LNCAP (cell line): Measurements from ENCODE around the gene CTAG1B.
"Not testable (repeated sequence)": the region's sequence is repeated elsewhere in the genome, so short reads cannot be mapped to it uniquely, and the experiment has no call there.

Source experiments
- TF ChIP-seq, protein P1 (sequence below): fragments of 450-650 bp; IDR thresholded peaks from 2 replicates; pipeline ENCODE4 v1.5.1; 2017; ENCODE audit warnings: mild to moderate bottlenecking

The CTAG1B gene

DNA sequence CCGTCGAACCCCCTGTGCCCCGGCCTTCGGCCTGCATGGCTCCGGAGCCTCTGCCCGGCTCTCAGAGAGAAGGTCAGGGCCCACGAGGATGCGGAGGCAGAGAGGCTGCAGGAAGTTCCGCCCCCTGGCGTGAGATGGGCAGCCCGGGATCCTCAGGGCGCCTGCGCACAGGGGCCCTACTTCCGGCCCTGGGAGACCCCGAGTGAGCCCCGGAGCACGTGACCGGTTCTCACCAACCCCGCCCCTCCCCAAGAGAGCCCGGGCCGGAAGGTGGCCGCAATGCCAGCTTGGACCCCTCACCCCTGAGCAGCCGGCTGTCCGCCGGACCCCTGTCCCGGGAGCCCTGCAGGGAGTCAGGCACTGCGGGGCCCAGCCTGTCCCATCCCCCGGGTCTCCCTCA, at the start of gene CTAG1B:
Gene CTAG1B (minus strand): TSS at position 101 of the 400 bp plus-strand sequence. CDS start 64 bp downstream, at position 37.
- TF ChIP-seq, protein P1, sequence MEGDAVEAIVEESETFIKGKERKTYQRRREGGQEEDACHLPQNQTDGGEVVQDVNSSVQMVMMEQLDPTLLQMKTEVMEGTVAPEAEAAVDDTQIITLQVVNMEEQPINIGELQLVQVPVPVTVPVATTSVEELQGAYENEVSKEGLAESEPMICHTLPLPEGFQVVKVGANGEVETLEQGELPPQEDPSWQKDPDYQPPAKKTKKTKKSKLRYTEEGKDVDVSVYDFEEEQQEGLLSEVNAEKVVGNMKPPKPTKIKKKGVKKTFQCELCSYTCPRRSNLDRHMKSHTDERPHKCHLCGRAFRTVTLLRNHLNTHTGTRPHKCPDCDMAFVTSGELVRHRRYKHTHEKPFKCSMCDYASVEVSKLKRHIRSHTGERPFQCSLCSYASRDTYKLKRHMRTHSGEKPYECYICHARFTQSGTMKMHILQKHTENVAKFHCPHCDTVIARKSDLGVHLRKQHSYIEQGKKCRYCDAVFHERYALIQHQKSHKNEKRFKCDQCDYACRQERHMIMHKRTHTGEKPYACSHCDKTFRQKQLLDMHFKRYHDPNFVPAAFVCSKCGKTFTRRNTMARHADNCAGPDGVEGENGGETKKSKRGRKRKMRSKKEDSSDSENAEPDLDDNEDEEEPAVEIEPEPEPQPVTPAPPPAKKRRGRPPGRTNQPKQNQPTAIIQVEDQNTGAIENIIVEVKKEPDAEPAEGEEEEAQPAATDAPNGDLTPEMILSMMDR: not testable (repeated sequence)

DNA sequence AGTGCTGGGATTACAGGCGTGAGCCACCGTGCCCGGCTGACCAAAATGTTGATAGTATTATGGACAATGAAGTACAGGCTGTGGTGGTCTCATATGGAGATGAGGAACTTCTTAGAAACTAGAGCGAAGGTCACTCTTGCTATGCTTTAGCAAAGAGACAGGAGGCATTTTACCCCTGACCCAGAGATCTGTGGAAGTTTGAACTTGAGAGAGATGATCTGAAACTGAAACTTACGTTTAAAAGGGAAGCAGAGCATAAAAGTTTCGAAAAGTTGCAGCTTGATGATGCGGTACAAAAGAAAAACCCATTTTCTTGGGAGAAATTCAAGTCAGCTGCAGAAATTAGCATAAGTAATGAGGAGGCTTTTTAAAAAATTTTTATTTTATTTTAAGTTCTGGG, 42.8 kb upstream of the CTAG1B start:
- TF ChIP-seq, protein P1: no peak

DNA sequence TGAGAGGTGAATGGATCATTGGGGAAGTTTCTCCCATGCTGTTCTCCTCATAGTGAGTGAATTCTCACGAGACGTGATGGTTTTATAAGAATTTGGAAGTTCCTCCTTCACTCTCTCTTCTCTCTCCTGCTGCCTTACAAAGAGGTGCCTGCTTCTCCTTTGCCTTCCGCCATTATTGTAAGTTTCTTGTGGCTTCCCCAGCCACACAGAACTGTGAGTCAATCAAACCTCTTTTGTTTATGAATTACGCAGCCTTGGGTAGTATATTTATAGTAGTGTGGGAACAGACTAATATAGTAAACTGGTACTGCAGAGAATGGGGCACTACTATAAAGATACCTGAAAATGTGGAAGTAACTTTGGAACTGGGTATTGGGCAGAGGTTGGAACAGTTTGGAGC, 42.1 kb upstream of the CTAG1B start:
- TF ChIP-seq, protein P1: no peak

DNA sequence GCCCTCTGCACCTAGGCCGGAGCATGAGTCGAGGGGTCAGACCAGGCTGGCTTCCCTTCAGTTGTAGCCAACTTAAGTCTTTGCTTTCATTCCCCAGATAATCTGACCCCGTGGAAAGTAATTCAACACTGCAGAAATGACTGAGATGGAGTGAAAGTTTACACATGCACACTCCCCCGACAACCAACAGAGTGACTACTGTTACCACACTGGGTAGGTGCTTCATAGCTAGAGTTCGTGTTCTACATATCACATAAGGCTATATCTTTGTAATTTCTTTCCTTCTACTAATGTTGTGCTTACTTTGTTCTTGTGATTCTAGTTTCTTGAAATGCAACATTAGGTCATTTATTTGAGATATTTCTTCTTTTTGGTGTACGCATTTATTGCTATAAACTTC, 41.5 kb upstream of the CTAG1B start:
- TF ChIP-seq, protein P1: no peak

DNA sequence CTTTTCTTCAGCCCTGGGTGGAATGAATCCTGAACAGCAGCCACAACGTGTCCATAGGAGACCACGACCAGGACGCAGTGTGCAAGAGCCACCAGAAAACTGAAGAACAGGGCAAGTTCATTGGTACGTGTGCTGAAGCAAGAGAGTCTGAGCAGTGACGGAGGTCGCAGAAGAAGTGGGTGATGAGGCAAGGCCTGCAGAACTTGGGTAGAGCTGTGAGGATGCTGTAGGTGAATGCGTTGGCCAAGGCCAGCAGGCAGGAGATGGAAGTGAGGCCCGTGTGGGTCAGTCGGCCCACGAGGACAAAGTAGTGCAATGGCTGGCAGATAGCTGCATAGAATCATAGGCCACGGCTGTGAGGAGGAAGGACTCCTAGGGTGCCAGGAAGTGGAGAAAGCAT, 39.9 kb upstream of the CTAG1B start:
- TF ChIP-seq, protein P1: no peak

DNA sequence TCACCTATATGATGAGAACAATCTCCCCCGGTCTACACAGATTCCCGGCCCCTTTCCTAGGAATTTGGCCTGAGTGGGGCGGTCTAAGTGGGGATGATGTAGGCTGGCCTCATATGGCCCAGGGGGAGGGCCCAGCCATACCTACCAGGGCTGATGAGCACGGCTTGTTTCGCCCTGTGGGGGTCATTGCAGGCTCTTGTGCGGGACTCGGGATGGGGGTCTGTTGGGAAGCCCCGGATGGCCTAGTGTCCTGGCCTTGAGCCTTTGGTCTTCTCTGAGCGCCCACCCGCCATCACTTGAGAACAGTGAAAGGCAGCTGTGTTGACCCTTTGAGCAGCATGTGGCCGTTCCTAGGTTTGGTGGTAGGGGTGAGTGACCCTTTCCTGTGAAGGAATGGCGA, 39.1 kb upstream of the CTAG1B start:
- TF ChIP-seq, protein P1: no peak

DNA sequence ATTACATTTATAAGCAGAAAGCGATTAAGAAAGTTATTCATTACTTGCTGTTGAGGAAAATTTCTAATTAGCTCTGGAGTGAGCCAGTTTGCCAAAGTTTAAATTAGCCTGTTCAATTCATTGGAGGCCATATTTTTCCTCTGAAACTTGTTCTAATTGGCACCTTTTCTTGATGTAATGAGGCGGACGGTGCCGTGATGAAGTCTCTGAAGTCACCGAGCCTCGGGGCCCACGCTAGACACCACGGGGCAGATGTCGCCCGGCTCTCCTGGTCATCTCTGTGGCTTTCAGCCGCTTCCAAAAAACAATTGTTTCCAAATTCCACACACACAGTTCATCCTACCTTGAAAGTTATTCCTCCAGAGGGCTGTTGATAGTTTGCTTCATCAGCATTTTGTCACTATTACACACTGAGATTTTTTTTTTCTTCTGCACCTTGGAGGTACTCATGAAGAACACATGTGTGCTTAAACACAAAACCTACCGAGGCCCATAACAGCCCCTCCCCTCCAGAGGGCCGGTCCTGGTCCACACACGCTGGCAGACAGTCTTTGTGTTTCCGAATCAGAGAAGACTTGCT, 38.2 kb upstream of the CTAG1B start:
- TF ChIP-seq, protein P1: no peak

DNA sequence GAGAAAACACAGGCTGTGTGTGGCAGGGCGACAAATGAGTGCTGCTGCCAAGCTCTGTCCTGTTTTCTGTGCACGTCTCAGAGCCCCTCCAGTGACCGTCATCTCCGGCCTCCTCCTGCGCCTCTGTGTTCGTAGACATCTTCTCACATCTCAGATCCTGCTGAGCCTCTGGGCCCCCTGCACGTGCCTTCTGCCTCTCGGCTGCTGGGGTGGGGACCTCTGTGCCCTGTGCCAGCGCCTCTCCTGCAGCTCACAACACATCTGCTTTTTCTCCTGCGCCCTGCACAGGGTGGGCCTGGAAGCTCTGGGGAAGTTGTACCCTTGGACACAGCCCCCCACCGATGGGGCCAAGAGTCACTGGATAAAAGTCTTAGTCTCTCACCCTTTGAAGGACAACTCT, 36.7 kb upstream of the CTAG1B start:
- TF ChIP-seq, protein P1: no peak
